Caco-2 (cell line): ENCODE data around the gene PARD3. TPM values are rescaled to one million over a fixed set of nuclear protein-coding genes. Genes with fewer than 3 reads are reported as not detected.

ENCODE experiments used
- BruUV-seq: library from RNA; stranded (reverse); fragments of 400-500 nt; replicated peaks from 2 replicates; lab custom pipeline; 2021; lab: Mats Ljungman, UMichigan
- CTCF ChIA-PET: fragments of 300-600 bp; sonication (Branson Sonifier 250); formaldehyde crosslinking; loops from one replicate; lab custom pipeline; 2022; ENCODE audit warnings: antibody characterized with exemption; lab: Charles Lee
- POLR2A ChIA-PET: fragments of 300-600 bp; sonication (Branson Sonifier 250); formaldehyde crosslinking; loops from one replicate; lab custom pipeline; 2022; ENCODE audit warnings: antibody characterized with exemption; lab: Charles Lee
- DNase-seq, 2 experiments: peaks; one replicate each; pipeline versions ENCODE4 v3.0.0 to v3.0.0-alpha.2; 2020 to 2022
- H3K27me3 ChIP-seq: replicated peaks from 2 replicates; pipeline ENCODE4 v1.6.0; 2011; ENCODE audit warnings: low read length; ENCODE audit not compliant: control insufficient read depth, insufficient read depth
- H3K36me3 ChIP-seq: 2 replicates; pipeline ENCODE4 v1.5.1; 2011; ENCODE audit warnings: low read length; ENCODE audit not compliant: control insufficient read depth, insufficient read depth
- H3K4me1 ChIP-seq: fragments of 250-450 bp; sonication (Bioruptor Pico); 2 replicates; pipeline ENCODE4 v1.5.1; 2020; ENCODE audit warnings: mild to moderate bottlenecking
- H3K4me3 ChIP-seq: 2 replicates; pipeline ENCODE4 v1.5.1; 2011; ENCODE audit warnings: low read depth, mild to moderate bottlenecking, control low read depth, low read length
- H3K9me3 ChIP-seq: fragments of 250-450 bp; sonication (Bioruptor Pico); 2 replicates; pipeline ENCODE4 v1.5.1; 2020; ENCODE audit warnings: mild to moderate bottlenecking, moderate library complexity
- H3K27ac Mint-ChIP-seq: one replicate; pipeline ENCODE4 v1.8.0; 2022; ENCODE audit warnings: mixed read lengths; ENCODE audit not compliant: unreplicated experiment
- H3K27me3 Mint-ChIP-seq: one replicate; pipeline ENCODE4 v1.8.0; 2022; ENCODE audit warnings: mixed read lengths; ENCODE audit not compliant: insufficient read depth, unreplicated experiment
- H3K36me3 Mint-ChIP-seq: one replicate; pipeline ENCODE4 v1.8.0; 2022; ENCODE audit warnings: mild to moderate bottlenecking, mixed read lengths; ENCODE audit not compliant: insufficient read depth, unreplicated experiment
- H3K4me1 Mint-ChIP-seq: one replicate; pipeline ENCODE4 v1.8.0; 2022; ENCODE audit warnings: low read depth, mixed read lengths; ENCODE audit not compliant: unreplicated experiment
- H3K4me3 Mint-ChIP-seq: one replicate; pipeline ENCODE4 v1.8.0; 2022; ENCODE audit warnings: mild to moderate bottlenecking, moderate library complexity, mixed read lengths; ENCODE audit not compliant: unreplicated experiment
- H3K9me3 Mint-ChIP-seq: one replicate; pipeline ENCODE4 v1.8.0; 2022; ENCODE audit warnings: mixed read lengths; ENCODE audit not compliant: unreplicated experiment
- intact Hi-C: fragments of 100-400 bp; cut with micrococcal nuclease; formaldehyde crosslinking; loops from one replicate; pipeline ENCODE4 v1.10.0; 2022; ENCODE audit not compliant: unreplicated experiment
- total RNA-seq: library from RNA; stranded (reverse); gene quantifications from 2 replicates; pipeline ENCODE4 v1.2.3, GENCODE V29; 2022
- TF ChIP-seq, protein P1 (sequence below), 2 experiments: fragments of 200-600 bp in 1 of 2; IDR thresholded peaks; 1 replicate in 1 of 2; 2 replicates in 1 of 2; pipeline versions ENCODE4 v1.5.1 to v1.8.0; 2011 to 2022; ENCODE audit warnings: antibody characterized with exemption in 1 of 2, control low read depth in 1 of 2, inconsistent platforms in 1 of 2, low read depth in 1 of 2, low read length in 1 of 2, mild to moderate bottlenecking in 1 of 2, moderate library complexity in 1 of 2; ENCODE audit not compliant: insufficient read depth in 1 of 2, severe bottlenecking in 1 of 2, unreplicated experiment in 1 of 2

The PARD3 gene
- total RNA-seq, 1 experiment from 2014 or later: 80.7 TPM

DNA sequence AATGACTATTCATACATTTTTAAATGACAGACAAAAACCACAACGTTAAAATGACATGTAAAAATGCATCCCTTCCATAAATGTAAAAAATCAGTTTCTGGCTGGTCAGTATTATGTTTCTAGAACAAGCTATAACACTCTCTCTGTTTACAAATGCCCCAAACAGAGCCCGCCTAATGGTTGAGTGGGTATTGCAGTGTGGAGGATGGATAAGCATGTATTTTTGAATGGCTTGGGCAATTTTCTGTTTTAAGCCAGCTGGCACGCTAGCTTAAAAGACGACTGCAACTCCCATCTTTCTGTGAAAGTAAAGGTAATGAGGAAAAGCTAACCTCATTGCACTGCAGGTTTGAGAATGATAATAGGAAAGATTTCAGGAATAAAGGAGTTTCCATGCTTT lies 430.7 kb downstream of the PARD3 start:
- Mint-ChIP-seq H3K27ac (no peak overlapping the region), H3K4me3 (no peak overlapping the region), H3K36me3 (peaks cover 15% of the 10 kb centered on the region), H3K4me1 (no peaks in the 10 kb centered on the region), H3K27me3 (no peaks in the 10 kb centered on the region), H3K9me3 (no peaks in the 10 kb centered on the region)
- Histone ChIP-seq H3K4me3 (no peak overlapping the region), H3K4me1 (no peaks in the 10 kb centered on the region), H3K9me3 (no peaks in the 10 kb centered on the region), H3K27me3 (no peaks in the 10 kb centered on the region), H3K36me3 (peaks cover 5% of the 10 kb centered on the region)
- ChIA-PET POLR2A (no interaction called here), CTCF (no interaction called here)
- no TSS peak for BruUV-seq
- TF ChIP-seq, protein P1, sequence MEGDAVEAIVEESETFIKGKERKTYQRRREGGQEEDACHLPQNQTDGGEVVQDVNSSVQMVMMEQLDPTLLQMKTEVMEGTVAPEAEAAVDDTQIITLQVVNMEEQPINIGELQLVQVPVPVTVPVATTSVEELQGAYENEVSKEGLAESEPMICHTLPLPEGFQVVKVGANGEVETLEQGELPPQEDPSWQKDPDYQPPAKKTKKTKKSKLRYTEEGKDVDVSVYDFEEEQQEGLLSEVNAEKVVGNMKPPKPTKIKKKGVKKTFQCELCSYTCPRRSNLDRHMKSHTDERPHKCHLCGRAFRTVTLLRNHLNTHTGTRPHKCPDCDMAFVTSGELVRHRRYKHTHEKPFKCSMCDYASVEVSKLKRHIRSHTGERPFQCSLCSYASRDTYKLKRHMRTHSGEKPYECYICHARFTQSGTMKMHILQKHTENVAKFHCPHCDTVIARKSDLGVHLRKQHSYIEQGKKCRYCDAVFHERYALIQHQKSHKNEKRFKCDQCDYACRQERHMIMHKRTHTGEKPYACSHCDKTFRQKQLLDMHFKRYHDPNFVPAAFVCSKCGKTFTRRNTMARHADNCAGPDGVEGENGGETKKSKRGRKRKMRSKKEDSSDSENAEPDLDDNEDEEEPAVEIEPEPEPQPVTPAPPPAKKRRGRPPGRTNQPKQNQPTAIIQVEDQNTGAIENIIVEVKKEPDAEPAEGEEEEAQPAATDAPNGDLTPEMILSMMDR (IDR thresholded peaks at IDR 0.05; ENCODE audit: insufficient read depth in 1 of 2, low read depth in 1 of 2, low read length in 1 of 2, severe bottlenecking in 1 of 2, unreplicated experiment in 1 of 2): no peak
- intact Hi-C loops: no loop called here
- no peak for DNase-seq

DNA sequence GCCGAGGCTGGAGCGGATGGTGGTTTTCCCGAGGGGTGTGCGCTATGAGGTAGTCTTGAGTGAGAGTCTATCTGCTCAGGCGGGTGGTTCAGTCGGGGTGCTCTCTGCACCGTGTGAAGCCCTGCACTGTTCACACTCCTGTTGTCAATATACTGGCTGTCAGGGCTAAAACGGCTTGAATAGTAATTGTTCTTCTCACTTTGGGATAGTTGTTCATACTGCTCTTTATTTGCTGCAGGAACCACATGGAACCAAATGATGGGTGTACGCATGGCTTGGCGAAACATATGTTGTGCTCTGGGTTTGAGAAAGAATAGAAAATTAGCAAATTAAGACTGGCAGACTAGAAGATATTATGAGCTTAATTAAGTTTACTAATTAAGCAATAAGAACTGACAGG lies 432.5 kb downstream of the PARD3 start:
- H3K9me3 ChIP-seq: no peaks in the 10 kb centered on the region
- H3K9me3 Mint-ChIP-seq: no peaks in the 10 kb centered on the region
- H3K36me3 Mint-ChIP-seq: peaks cover 15% of the 10 kb centered on the region
- H3K36me3 ChIP-seq: peaks cover 5% of the 10 kb centered on the region
- no TSS peak for BruUV-seq
- H3K4me3 Mint-ChIP-seq: no peak overlapping the region
- H3K27me3 Mint-ChIP-seq: no peaks in the 10 kb centered on the region
- no peaks in the 10 kb centered on the region for H3K27me3 ChIP-seq
- TF ChIP-seq, protein P1 (IDR thresholded peaks at IDR 0.05; ENCODE audit: insufficient read depth in 1 of 2, low read depth in 1 of 2, low read length in 1 of 2, severe bottlenecking in 1 of 2, unreplicated experiment in 1 of 2): no peak
- no peak overlapping the region for H3K27ac Mint-ChIP-seq
- H3K4me1 Mint-ChIP-seq: no peaks in the 10 kb centered on the region
- ChIA-PET CTCF (no interaction called here), POLR2A (no interaction called here)
- no peaks in the 10 kb centered on the region for H3K4me1 ChIP-seq
- no peak overlapping the region for H3K4me3 ChIP-seq
- no peak for DNase-seq
- intact Hi-C loops: no loop called here

DNA sequence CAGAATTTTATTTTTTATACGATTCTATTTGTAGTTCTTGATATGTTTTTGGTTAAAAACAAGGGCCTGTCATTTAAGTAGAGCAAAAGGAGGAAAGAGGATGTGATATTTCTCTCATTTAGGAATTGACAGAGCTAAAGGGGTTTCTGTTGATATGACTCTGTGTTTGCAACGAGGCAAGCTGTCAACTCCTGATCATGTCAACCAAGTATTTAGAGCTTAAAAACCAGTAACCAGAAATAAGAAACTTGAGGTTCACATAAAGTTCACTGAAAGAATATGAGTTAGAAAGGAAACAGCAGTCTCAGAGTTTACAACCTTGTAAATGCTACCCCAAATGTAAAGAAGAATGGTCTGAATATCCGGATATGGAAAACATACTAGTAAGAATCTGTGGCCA lies 434.2 kb downstream of the PARD3 start:
- H3K36me3 ChIP-seq: peaks cover 5% of the 10 kb centered on the region
- no peaks in the 10 kb centered on the region for H3K27me3 ChIP-seq
- H3K4me1 ChIP-seq: no peaks in the 10 kb centered on the region
- DNase-seq: no peak
- H3K4me1 Mint-ChIP-seq: no peaks in the 10 kb centered on the region
- BruUV-seq: no TSS peak
- H3K27ac Mint-ChIP-seq: no peak overlapping the region
- CTCF ChIA-PET: no interaction called here
- no peak overlapping the region for H3K4me3 ChIP-seq
- H3K4me3 Mint-ChIP-seq: no peak overlapping the region
- no peaks in the 10 kb centered on the region for H3K9me3 Mint-ChIP-seq
- H3K9me3 ChIP-seq: no peaks in the 10 kb centered on the region
- intact Hi-C loops: no loop called here
- peaks cover 15% of the 10 kb centered on the region for H3K36me3 Mint-ChIP-seq
- H3K27me3 Mint-ChIP-seq: no peaks in the 10 kb centered on the region
- TF ChIP-seq, protein P1 (IDR thresholded peaks at IDR 0.05; ENCODE audit: insufficient read depth in 1 of 2, low read depth in 1 of 2, low read length in 1 of 2, severe bottlenecking in 1 of 2, unreplicated experiment in 1 of 2): no peak
- POLR2A ChIA-PET: no interaction called here
